Suprapubic skin (tissue), 4 donors: ENCODE results near the gene RPL27A.

Experiments used
- EP300 ChIP-seq: sonication (generic); formaldehyde crosslinking; IDR thresholded peaks from one replicate; pipeline ENCODE4 v1.6.1; 2017; ENCODE audit warnings: antibody characterized with exemption
- POLR2AphosphoS5 ChIP-seq, 3 donors: sonication (generic); formaldehyde crosslinking; IDR thresholded peaks; one replicate each; pipeline ENCODE4 v1.6.1; 2017; ENCODE audit warnings: antibody characterized with exemption in 3 of 3
- TF ChIP-seq, protein P1 (sequence below), 2 donors: fragments of 200-600 bp in 1 of 2; fragments of 450-650 bp in 1 of 2; sonication (generic) in 1 of 2; IDR thresholded peaks; one replicate each; pipeline ENCODE4 v1.5.1; 2016 to 2019; ENCODE audit warnings: antibody characterized with exemption in 2 of 2, mild to moderate bottlenecking in 1 of 2, moderate library complexity in 1 of 2

DNA sequence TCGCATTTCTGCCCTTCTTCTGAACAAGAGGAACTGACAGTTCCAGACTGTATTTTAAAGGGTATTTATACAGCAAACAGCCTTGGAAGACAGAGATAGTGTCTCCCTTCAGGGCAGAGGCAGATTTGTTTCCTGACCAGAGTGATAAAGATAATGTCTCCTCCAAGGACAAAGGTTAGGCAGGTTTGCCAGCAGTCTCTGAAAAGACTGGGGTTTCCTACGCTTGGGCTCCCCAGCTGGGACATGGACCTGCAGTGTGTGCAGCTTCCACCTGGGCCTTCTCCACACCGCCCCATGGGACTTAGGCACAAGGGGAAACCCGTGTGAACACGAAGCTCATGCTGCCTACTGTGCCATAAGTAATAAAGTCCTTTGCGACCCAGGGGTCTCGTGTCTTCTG is 42.1 kb downstream of the RPL27A start:
- no peak for TF ChIP-seq EP300
- TF ChIP-seq POLR2AphosphoS5 (IDR thresholded peaks at IDR 0.05) = no peak
- TF ChIP-seq, protein P1, sequence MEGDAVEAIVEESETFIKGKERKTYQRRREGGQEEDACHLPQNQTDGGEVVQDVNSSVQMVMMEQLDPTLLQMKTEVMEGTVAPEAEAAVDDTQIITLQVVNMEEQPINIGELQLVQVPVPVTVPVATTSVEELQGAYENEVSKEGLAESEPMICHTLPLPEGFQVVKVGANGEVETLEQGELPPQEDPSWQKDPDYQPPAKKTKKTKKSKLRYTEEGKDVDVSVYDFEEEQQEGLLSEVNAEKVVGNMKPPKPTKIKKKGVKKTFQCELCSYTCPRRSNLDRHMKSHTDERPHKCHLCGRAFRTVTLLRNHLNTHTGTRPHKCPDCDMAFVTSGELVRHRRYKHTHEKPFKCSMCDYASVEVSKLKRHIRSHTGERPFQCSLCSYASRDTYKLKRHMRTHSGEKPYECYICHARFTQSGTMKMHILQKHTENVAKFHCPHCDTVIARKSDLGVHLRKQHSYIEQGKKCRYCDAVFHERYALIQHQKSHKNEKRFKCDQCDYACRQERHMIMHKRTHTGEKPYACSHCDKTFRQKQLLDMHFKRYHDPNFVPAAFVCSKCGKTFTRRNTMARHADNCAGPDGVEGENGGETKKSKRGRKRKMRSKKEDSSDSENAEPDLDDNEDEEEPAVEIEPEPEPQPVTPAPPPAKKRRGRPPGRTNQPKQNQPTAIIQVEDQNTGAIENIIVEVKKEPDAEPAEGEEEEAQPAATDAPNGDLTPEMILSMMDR (IDR thresholded peaks at IDR 0.05) = no peak
